Lower lobe of right lung (tissue), 2 donors: Measurements from ENCODE around the gene SH3BP4. TPM values are rescaled to one million over a fixed set of nuclear protein-coding genes. Genes with fewer than 3 reads are reported as not detected.

Experiments
- ATAC-seq, 2 donors: fragments of 200-7000 bp; cut with Tn5 transposase; one replicate each; pipeline ENCODE4 v1.9.1; 2020 to 2022; ENCODE audit warnings: mild to moderate bottlenecking in 2 of 2, moderate library complexity in 2 of 2
- DNase-seq: peaks from one replicate; pipeline ENCODE4 v3.0.0-alpha.2; 2020
- H3K27ac ChIP-seq: fragments of 200-600 bp; one replicate; pipeline ENCODE4 v1.8.0; 2022
- H3K27me3 ChIP-seq: fragments of 200-600 bp; one replicate; pipeline ENCODE4 v1.8.0; 2022; ENCODE audit warnings: low read depth
- H3K36me3 ChIP-seq: fragments of 200-600 bp; one replicate; pipeline ENCODE4 v1.8.0; 2022; ENCODE audit warnings: mild to moderate bottlenecking
- H3K4me1 ChIP-seq: fragments of 200-600 bp; one replicate; pipeline ENCODE4 v1.8.0; 2022
- H3K4me3 ChIP-seq: fragments of 200-600 bp; one replicate; pipeline ENCODE4 v1.8.0; 2022; ENCODE audit warnings: mild to moderate bottlenecking
- H3K9me3 ChIP-seq: fragments of 200-600 bp; one replicate; pipeline ENCODE4 v1.8.0; 2022
- CTCF ChIP-seq: fragments of 200-600 bp; IDR thresholded peaks from one replicate; pipeline ENCODE4 v1.8.0; 2022; ENCODE audit warnings: antibody characterized with exemption, mild to moderate bottlenecking
- intact Hi-C: fragments of 100-400 bp; cut with DNase I; formaldehyde crosslinking; loops from one replicate; pipeline ENCODE4 v1.11.0; 2022
- total RNA-seq: library from RNA; stranded (reverse); fragmentation: NEBNext Ultra II Directional; extraction: Animal tissue kit (Norgen Biotek cat#: 25700); gene quantifications from one replicate; pipeline ENCODE4 v1.2.1, GENCODE V29; 2021
- donor health status: DM: no; HTN: yes; CAD: no; lungs with severe emphysema.

The SH3BP4 gene
- total RNA-seq, 1 donor from 2014 or later = 36.8 TPM

GRCh38 chr2:235070063-235070706 lies 118.4 kb downstream of the SH3BP4 start:
- no peak overlapping the region for H3K4me3 ChIP-seq
- no peak for TF ChIP-seq CTCF
- no peak overlapping the region for H3K27ac ChIP-seq
- DNase-seq (no peak), ATAC-seq (no peak)
- H3K4me1 ChIP-seq = no peaks in the 10 kb centered on the region
- intact Hi-C loops = no loop called here
- no peaks in the 10 kb centered on the region for H3K27me3 ChIP-seq
- no peaks in the 10 kb centered on the region for H3K36me3 ChIP-seq
- H3K9me3 ChIP-seq = no peaks in the 10 kb centered on the region

GRCh38 chr2:235073868-235074413 lies 122.1 kb downstream of the SH3BP4 start:
- DNase-seq (no peak), ATAC-seq (no peak)
- TF ChIP-seq CTCF = no peak
- no peaks in the 10 kb centered on the region for H3K36me3 ChIP-seq
- H3K4me1 ChIP-seq = no peaks in the 10 kb centered on the region
- no peaks in the 10 kb centered on the region for H3K9me3 ChIP-seq
- intact Hi-C loops = no loop called here
- no peaks in the 10 kb centered on the region for H3K27me3 ChIP-seq
- no peak overlapping the region for H3K4me3 ChIP-seq
- H3K27ac ChIP-seq = no peak overlapping the region

- Histone ChIP-seq H3K9me3 (no peaks in the 10 kb centered on the region), H3K4me3 (no peak overlapping the region), H3K27ac (no peak overlapping the region), H3K4me1 (no peaks in the 10 kb centered on the region), H3K27me3 (no peaks in the 10 kb centered on the region), H3K36me3 (no peaks in the 10 kb centered on the region)
- intact Hi-C loops = no loop called here
- ATAC-seq (no peak), DNase-seq (no peak)
- TF ChIP-seq CTCF = no peak
Observed at GRCh38 chr2:235077046-235077445, 125.2 kb downstream of the SH3BP4 start.

GRCh38 chr2:235078182-235078581 lies 126.4 kb downstream of the SH3BP4 start:
- Histone ChIP-seq H3K4me1 (no peaks in the 10 kb centered on the region), H3K27me3 (no peaks in the 10 kb centered on the region), H3K4me3 (no peak overlapping the region), H3K36me3 (no peaks in the 10 kb centered on the region), H3K9me3 (no peaks in the 10 kb centered on the region), H3K27ac (no peak overlapping the region)
- TF ChIP-seq CTCF = no peak
- DNase-seq (no peak), ATAC-seq (no peak)
- intact Hi-C loops = no loop called here

GRCh38 chr2:235078914-235079472 lies 127.2 kb downstream of the SH3BP4 start:
- Histone ChIP-seq H3K9me3 (no peaks in the 10 kb centered on the region), H3K27me3 (no peaks in the 10 kb centered on the region), H3K4me3 (no peak overlapping the region), H3K27ac (no peak overlapping the region), H3K36me3 (no peaks in the 10 kb centered on the region), H3K4me1 (no peaks in the 10 kb centered on the region)
- intact Hi-C loops = no loop called here
- no peak for TF ChIP-seq CTCF
- no peak for DNase-seq
- no peak for ATAC-seq
